HG02759 (cell line): ENCODE measurements around the gene C4orf54.

ENCODE experiments used
- ATAC-seq: cut with Tn5 transposase; IDR thresholded peaks from one replicate; pipeline ENCODE4 v1.9.1; 2021; ENCODE audit warnings: mild to moderate bottlenecking, moderate library complexity; ENCODE audit not compliant: unreplicated experiment

The C4orf54 gene

DNA sequence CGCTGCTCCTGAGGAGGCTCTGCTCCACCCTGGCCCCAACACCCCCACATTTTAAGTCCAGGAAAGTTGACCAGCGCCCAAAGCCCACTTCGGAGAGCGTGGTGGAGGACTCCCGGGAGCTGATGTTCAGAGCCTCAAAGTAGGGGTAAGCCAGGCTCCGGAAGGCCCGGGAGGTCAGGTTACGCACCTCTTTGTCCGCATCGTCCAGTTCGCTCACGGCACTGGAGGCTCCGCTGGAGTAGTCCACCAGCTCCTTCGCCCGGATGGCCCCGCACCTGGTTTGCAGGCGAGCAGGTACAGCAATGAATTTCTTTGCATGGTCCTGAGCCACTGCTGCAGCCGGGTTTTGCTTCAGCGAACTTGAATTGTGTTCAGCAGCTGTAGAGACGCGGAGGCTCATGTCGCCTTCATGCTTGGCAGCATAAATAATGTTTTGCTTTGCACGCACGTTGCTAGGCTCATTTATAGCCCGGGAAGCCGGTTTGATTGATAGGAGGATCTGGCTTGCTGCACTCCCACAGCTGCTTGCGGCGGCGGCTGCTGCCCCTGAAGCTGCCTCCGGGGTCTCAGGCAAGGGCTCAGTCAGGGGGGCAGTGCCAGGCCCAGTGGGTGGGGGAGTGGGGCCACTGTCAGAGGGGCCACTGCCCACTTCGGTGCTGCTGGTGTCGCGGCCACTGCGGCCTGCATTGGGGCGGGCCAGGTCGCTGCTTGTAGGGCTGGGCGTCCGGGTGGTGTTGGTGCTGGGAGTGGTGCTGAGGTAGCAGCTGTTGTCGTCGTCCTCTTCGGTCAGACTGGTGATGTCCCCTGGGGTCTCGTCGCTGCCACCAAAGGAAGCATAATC lies 4.8 kb downstream of the C4orf54 start:
- no peak for ATAC-seq

DNA sequence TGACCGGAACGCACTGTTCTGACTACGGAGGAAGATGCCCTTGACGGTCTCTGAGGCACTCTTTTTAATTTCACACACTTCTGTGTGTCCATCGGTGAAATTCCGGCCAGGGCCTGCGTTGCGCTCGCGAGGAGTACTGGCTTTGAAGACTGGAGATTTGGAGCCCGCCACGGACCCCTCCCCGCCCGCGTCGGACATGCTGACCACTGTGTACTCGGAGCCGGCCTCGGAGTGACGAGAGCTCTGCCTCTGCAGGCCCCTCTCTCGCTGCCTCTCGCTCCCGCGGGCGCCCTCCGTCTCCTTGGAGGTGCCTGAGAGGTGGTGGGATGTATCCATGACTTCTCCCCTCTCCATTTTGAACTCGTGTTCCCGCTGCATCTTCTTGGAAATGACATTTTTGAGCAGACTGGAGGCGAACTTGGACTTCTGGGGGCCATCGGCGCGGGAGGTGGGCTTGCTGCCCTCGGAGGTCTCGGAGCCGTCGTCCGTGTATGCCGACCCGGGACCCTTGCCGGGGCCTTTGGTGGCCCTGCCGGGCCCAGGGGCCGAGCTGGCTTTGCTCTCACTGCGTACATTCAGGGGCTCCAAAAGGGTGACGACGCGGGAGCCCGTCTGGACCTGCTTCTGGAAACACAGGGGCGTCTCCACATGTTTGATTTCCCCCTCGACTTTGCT lies 5.7 kb downstream of the C4orf54 start:
- no peak for ATAC-seq

DNA sequence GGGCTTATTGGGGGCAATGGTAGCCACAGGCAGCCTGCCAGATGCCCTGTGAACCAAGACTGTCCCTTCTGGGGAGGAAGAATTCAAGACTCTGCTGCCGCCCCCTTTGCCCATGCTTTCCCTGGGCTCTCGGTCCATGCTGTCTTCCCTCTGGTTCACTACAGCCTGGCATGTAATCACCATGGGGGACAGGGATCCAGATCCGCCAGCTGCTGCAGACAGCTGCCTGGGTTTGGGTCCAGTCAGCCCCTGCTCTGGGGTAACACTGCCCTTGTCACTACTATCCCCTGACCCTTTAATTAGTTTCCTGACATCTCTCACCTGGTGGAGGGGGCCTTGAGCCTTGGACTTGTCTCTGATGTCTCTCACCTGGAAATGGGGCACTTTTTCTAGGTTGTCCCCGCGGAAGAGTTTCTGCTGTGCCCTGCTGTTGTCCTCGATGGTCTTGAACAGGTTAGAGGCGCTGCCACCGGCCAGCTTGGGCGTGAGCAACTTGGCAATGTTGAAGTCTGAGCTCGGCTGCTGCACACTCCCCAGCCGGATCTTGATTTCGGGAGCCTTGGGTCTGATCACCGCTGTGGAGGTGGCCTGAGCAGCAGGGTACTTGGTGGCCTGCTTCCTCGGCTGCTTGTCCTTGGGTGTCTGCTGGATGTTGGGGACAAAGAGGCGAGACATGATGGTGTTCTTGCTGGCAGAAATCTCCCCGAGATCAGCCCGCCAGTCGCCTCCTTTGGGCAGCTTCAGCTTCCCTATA lies 6.4 kb downstream of the C4orf54 start:
- no peak for ATAC-seq

DNA sequence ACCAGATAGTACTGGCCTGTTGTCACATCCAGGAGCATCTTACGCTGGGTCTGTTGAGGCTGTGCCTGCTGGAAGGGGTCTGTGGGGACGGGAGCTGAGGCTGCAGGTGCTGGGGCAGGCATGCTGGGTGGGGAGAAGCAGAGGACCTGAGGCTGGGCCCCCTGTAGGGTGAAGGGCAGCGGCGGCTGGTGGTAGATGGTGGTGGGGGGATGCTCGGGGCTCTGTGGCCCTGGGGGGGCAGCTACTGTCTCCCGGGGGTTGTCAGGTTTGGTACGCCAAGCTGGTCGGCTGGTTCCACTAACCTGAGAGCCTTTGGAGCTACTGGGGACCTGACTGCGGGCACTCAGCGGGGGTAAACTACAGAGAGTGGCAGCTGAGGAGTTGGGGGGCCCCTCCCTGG lies 7.8 kb downstream of the C4orf54 start:
- ATAC-seq, result no peak

DNA sequence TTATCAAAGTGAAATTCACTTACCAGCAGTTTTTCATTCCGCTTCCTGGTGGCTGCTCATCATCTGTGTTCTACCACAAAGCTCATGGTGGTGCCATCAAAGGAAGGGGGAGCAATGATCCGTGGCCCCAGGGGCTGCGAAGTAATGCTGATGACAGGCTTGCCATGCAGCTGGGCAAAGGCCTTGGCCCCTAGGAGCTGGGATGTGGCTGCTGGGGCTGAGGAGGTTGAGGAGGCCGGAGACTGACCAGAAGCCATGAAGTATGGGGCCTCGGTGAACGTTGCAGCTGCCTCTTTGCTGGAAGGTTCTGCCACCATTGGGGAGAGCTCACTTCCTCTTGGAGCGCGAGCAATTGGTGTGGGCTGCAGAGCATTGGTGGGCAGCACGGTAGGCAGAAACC lies 8.4 kb downstream of the C4orf54 start:
- no peak for ATAC-seq

DNA sequence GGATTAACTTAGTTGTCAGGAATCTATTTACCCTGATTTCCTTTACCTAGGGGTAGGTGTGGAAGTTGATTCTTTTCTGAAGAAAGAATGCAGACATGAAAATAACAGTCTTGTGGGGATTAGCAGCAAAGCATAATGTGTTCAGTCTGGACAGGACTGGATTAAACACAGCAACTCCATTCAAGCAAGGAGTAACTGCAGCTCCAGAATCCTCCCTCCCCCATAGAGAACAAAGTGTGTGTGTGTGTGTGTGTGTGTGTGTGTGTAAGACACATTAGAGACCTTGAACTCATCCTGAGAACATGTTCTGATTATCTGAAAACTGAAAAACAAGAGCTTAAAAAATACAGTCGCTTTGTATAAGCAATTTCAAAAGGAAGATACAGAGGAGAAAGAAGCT lies 9.3 kb downstream of the C4orf54 start:
- no peak for ATAC-seq

DNA sequence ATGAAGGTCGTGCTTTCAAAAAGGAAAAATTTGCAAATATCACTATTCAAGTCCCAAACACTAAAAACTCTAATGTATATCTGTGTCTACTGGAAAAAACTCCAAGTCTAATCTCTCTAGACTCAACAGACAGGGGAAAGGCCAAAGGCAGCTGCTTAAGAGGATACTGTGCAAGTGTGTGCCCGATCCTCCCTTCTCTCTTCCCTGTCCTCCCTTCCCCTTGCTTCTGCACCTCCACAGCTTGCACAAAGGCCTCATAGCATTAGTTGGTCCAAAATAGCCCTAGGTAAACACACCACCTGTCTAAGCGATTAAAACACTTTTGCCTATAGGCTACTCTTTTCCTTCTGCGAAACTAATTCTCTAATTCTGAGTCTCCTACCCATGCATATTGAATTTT lies 10.6 kb downstream of the C4orf54 start:
- ATAC-seq, result no peak

DNA sequence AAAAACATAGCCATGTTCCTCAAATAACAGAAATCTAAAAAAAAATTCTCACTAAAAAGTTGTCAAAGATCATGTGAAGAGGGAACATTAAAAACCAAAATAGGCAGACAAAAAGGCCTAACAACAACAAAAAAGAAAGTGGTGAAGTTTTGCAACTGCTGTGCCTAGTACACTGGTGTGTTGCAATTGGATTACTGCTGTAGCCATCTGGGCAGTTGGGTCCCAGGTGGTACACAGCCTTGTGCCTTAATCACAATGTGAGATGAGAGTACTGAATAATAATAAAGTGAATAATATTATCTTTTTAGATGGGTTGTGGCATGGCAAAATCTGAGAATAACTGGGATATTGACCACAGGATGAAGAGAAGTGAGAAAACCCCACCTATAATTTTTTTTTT lies 12.0 kb downstream of the C4orf54 start:
- ATAC-seq, result no peak

DNA sequence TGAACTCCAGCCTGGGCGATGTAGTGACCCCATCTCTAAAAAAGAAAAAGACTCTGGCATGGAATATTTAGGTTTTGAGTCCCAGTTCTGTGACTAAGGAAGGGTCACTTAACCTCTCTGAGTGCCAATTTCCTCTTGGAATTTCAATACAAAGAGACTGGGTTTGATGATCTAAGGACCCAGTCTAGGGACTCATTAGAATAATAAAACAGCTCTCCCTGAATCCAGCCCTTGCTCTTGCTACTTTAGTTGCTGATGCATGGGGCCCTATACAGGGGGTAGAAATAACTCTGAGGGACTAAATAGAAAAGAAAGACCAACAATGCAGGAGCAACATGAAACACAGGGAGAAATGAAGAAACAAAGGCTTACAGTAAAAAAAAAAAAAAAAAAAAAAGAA lies 12.6 kb downstream of the C4orf54 start:
- ATAC-seq, result no peak

DNA sequence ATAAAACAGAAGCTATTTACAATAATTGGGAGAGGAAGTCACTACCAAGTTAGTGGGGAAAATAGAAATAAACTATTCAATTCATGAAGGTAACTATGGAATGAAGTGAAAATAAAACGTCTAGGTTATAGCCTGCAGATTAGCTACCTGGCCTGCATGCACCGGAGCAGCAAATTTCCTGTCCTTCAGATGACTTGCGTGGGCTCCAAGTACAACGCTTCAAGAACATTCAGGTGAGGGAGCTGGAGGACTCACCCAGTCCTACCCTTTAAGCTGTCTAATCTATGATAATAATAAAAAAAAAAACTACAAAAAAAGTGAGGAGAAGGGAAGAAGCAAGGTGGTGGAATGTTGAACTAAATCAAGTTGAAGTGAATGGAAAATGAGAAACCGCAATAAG lies 13.2 kb downstream of the C4orf54 start:
- ATAC-seq, result no peak

DNA sequence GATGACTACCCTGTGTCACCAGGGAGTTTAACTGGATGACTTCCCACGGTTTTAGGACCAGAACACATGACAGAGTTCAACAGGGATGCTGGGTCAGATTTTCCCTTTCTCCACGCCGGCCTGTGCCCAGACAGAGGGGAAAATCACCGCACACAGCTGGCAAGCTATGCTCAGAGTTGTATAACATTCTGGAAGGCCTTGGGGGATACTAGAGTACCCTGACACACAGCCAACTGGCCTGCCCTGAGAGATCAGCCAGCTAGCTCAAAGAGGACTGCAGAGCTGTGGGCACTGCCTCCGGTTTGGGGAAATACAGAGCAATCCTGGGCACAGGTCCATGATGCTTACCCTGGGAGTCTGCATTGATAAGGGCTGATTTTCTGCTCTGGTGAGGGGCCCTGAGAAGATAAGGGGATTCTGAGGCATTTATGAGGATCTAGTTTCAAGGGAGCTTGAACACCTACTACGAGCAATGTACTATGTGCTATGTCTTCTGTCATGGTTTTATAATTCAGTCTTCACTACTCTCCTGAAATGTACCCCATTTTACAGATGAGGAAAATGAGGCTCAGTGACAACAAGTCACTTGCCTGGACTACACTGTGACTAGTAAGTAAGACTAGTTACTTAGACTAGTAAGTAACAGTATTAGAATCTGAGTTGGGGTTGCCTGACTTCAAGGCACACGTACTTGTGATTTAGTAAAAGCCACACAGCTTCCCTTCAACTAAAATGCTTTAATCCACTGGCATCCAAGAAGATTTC lies 14.7 kb downstream of the C4orf54 start:
- no peak for ATAC-seq

DNA sequence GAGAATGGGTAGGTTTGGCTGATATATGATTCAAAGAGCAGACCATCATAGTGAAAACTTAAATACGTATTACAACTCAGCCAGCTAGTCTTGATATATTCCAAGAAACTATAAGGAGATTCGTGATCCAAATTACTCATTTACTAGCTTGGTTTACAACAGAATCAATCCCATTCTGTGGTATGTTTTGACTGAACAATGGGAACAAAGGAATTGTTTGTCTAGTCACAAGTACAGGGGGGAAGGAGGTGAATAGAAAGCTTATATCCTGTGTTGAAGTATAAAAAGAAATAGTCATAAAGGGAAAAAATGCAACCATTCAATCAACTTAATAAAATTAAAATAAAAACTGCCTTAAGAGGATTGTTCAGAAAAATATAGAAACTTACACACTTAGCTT lies 17.0 kb downstream of the C4orf54 start:
- ATAC-seq, result no peak

DNA sequence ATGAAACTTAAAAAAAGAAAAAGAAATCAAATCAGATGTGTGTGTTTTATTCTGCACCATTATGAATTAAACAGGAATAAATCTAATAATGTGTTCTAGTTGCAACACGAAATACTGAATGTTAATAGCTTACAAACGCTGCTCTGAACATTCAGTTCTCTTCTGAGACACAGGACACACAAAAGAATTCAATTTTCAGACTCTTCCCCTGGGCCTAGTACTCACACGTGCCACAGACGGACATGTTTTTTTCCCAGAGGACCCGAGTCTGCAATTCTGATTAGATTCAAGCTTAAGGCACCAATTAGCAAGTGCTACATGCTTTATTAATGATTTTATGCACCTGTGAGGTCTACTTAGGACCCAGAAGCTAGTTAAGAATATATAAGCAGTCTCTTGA lies 20.5 kb downstream of the C4orf54 start:
- ATAC-seq, result no peak

DNA sequence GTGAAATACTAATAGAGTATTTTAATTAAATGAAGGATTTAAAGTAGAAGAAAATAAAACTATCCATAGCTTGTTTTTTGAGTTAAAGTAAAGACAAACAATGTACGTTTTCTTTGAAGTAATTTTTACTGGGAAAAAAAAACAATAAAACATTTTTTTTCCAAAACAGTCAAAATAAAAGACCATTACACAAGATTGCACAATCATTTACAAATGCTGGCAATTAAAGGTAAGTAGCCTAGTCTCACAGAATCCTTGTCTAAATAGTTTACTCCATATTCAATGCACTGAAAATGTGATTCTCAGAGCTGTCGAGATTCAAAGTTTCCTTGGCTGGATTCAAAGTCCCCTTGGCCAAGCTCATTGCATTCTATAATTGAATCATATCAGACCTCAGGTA lies 21.2 kb downstream of the C4orf54 start:
- ATAC-seq, result no peak

DNA sequence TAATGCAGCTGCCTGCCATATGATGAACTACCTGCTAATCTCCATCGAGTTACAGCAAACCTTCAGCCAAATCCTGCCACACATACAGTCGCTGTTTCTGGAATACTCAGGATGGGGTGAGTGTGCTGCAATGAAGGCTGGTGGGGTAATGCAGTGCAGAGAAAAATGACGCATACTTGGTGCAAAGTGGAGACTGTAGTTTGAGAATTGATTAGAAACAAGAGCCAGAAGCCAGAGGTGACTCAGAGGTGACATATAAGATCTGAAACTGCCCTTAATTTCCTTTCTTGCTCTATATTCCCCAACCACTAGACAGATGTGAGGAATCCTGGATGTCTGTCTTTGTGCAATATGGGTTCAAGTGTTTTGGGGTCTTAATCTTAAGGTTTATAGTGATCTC lies 22.0 kb downstream of the C4orf54 start:
- ATAC-seq, result no peak

DNA sequence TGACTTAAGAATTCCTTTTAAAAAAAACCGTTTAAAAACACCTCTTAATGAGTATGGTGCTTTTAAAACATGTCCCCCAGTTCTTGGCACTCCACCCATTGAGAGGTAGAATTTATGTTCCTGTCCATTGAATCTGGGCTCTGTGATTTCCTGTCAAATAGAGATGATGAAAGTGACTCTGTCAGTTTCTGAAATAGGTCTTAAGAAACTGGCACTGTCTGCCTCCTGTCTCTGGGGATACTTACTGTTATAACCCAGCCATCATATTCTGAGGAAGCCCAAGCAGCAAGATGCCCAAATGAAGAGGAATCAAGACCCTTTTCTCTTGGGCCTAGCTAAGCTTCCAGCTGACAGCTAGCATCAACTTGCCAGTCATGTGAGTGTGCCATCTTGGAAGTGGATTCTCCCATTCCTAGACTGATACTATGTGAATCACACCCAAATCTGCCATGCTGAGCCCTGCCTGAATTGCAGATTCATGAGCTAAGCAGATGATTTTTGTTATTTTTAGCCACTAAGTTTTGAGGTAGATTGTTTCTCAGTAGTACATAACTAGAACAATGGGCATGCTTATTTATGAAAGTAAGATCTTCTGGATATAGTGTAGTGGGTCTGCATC lies 22.8 kb downstream of the C4orf54 start:
- ATAC-seq, result no peak

DNA sequence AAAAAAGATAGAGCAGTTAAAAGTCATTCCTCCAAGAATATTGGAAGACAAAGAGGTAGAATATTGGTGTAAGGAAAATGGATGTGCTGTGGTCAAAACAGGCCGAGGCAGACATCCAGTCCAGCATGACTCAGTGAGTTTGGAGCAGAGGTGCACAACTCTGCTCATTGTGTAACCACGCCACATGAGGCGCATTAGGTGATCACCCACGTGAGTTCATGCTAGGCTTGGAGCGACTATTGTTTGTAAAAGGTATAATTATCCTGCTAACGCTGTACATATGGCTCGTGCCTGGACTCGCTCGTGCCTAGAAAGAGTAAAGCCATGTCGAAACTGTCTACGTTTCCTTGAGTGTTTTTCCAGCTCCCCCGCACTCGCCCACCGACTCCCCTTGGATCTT lies 23.9 kb downstream of the C4orf54 start:
- ATAC-seq, result no peak

DNA sequence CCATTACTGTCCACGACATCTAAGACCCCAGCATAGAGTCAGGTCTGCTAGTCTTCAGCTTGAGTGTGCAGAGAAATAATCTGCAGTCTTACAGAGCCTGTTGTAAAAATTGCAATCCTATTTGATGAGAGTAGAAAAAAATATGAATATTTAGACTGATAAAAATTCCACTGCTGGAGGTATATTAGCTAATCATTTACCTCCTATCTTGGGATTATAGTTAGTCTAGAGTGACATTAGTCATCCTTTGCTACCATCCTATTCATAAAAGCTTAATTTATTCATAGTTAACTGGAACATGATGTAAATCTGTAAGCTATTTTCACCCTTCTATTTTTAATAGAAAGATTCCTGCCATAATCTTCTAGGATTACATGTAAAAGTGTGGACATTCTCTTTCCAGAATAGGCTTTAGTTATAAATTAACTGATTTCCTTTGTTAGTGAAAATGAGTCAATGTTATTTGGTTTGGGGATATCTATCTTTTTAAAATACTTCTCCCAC lies 26.7 kb downstream of the C4orf54 start:
- ATAC-seq, result no peak

DNA sequence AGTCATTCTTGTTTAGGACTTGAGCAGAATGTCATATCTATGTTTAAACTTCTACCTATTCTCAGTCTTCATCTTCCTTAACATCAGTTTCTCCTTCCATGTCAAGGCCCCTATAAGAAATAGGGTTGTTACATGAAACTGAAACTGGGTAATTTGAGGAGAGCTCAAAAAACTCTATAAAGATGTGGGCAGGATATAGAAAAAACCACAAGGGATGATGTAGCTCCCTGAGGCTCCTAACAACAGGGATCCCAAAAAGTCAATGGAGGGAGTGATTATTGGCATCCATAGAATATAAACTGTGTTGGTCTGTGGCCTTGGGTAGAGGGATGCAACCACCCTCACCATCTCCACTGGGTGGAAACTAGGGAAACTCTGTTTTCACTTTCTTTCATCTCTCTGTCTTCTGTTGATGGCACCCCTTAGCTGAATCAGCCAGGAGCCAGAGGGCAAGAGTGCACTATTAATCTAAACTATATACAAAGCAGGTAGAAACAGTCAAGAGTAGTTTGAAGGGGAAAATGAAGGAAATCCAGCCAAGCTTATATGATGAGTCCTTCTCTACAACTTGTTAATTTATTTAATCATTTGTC lies 27.6 kb downstream of the C4orf54 start:
- no peak for ATAC-seq

DNA sequence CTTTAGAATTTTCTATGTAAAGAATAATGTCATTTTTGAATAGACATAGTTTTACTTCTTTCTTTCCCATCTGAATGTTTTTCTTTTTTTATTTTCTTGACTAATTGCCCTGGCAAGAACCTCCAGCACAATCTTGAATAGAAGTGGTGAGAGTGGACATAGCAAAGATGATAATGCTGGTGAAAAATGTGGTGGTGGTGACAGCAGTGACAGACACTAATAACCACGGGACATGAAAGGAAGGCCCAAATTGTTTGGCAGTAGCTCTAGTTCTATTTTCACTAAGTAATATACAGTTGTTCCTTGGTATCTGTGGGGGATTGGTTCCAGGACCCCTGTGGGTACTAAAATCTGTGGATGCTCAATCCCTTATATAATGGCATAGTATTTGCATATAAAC lies 29.6 kb downstream of the C4orf54 start:
- ATAC-seq, result no peak
